ELR (cell line): Measurements from ENCODE around the gene GALNT16.

Source experiments
- DNase-seq: peaks from one replicate; pipeline ENCODE4 v3.0.0-alpha.2; 2015; ENCODE audit warnings: low read depth

The GALNT16 gene

GRCh38 chr14:69405762-69406161, 145.8 kb downstream of the GALNT16 start:
- no peak for DNase-seq
